ENCODE results near the gene PIP5K1A.

DNA sequence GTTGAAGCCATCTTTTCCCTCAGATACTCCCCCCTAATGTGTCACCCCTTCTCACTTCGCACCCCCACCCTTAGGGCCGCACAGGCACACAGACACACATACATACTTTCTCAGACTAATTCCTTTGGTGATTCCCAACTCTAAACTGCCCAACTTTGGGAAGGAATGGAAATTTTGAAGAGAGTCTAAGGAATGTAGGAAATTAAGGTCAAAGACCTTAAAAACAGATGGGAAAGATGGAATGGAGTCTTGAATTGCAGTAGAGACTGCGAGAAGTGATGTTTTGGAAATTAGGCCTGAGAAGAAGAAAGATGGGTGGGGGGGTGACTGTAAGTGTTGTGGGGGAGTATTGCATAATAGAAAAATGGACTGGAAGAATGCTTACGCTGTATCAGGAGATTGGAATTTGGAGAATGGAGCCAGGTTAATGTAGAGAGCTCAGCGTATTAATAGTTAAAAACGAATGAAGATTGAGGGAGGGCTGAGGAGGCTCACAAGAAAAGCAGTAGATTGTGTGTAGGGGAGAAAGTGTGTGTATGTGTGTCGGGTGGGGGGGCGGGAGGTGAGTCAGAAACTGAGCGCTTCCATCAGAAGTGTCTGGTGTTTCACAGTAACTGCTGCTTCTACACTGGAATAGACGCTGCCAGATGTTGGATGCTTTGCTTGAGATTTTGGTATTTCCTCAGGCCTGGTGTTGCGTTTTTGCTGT lies 1.7 kb downstream of the PIP5K1A start:
- no peak for TF ChIP-seq FOXK2 (IDR thresholded peaks at IDR 0.05)
- TF ChIP-seq NFRKB (IDR thresholded peaks at IDR 0.05) = no peak
- TF ChIP-seq BHLHE40 (IDR thresholded peaks at IDR 0.05; ENCODE audit: borderline replicate concordance) = no peak

All from HEK293T (cell line).